GM18870 (cell line): Measurements from ENCODE around the gene CDH6.

Source experiments
- ATAC-seq: cut with Tn5 transposase; IDR thresholded peaks from one replicate; pipeline ENCODE4 v1.9.1; 2021; ENCODE audit warnings: moderate library complexity; ENCODE audit not compliant: unreplicated experiment

Gene CDH6

DNA sequence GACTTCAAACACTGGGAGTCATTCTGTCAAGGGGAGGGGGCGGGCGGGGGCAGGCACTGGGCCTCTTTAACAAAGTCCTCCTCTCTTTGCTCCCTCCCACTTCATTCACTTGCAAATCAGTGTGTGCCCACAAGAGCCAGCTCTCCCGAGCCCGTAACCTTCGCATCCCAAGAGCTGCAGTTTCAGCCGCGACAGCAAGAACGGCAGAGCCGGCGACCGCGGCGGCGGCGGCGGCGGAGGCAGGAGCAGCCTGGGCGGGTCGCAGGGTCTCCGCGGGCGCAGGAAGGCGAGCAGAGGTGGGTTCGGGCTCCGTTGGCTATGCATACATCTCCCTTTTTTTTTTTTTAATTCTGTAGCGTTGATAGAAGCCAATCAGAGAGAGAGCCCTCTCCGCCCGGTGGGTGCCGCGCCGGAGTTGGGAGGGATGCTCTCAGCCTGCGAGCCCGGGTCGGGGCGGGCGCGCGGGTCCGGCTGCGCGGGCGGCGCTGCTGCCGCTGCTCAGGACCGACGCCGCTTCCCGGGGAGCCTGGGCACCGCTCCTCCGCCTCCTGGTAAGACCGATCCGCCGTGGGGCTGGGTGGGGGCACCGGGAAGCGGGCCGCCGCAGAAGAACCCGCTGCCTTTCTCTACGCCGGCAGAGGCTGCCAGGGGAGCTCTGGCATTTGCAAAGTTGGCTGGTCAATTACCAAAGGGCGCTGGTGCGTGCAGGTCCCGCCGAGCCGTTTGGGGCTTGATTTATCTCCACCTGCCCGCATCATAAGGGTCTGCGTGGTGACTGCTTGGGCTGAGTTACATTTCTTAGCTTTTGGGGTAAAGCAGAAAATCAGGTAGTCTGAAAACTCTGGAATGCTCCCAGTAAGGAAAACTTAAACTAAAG is at the start of gene CDH6:
CDH6 (plus strand) TSS at position 96 of the 877 bp plus-strand sequence. CDS start 73,788 bp downstream, outside the sequence.
- no peak for ATAC-seq

DNA sequence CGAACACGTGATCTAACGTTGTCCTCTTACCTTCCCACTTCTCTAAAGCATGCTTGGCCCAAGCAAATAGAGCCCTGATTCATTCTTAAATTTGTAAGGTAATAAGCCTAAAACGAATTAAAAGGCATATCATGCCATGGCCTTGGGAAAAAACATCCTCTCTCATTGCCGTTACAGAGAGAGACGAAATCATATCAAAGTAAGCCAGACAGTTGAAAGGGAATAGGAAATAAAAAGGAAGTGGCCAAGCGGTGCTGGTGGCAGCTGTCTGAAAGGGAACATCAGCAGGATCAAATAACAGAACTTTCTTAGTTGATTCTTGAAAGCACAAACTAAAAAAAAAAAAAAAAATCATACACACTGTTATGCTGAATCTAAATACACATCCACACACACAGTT is 49.1 kb upstream of the CDH6 start:
- no peak for ATAC-seq

- ATAC-seq = no peak
Observed at GRCh38 chr5:31148959-31149475, 44.5 kb upstream of the CDH6 start.

DNA sequence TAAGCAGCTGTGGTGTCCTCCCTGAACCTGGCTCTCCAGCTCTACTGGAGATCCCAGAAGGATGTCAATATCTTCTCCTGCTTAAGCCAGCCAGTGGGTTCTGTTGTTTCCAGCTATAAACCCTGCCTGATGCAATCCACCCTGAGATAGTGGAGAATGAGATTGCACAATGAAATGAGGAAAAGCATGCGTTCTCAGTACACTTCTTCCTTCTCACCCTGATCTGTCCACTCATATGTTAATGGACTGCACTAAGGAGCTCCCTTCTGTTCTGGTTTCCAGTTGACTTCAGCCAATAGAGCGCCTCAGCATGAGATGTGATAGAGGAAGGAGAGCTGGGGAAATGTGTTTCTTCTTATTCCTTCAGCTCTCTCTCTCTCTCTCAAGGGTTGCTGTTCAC is 40.0 kb upstream of the CDH6 start:
- ATAC-seq = no peak

GRCh38 chr5:31156631-31157160 is 36.8 kb upstream of the CDH6 start:
- no peak for ATAC-seq

DNA sequence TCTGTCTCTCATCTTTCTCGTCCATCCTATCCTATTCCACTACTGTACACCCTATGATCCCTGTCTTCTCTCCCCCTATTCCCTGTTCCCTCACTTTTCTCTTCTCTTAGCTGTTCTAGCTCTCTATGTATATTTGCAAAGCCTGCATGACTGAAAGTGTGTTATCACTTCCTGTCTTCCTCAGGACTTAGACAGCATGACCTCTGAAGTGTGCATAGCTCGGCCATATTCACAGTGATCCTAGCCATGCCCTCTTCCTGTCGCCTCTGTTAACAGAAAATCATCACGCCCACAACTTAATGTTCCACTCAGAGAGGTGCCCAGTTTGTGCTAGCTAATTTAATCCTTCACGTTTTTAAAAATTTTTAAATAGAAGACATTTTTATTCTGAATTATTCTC is 35.8 kb upstream of the CDH6 start:
- ATAC-seq = no peak

GRCh38 chr5:31158686-31159085 is 34.8 kb upstream of the CDH6 start:
- ATAC-seq = no peak

DNA sequence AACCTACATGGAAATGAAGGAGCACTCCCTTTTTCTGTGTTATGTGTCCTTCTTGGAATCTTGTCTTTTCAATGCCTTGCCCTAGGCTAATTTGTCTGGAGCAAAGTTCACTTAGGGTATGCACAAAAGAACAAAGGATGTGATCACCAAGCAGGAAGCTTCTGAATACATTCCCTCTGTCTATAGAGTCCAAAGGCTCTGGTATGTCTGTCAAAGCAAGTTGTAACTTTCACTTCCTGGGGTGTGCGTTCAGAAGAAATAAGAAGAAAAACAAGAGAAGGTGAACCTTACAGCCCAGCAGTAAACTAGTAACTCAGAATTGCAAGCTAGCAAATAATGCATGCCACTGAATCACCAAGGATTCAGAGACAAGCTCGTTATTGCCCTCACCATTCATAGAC is 31.7 kb upstream of the CDH6 start:
- no peak for ATAC-seq

GRCh38 chr5:31165729-31166128 is 27.8 kb upstream of the CDH6 start:
- no peak for ATAC-seq

DNA sequence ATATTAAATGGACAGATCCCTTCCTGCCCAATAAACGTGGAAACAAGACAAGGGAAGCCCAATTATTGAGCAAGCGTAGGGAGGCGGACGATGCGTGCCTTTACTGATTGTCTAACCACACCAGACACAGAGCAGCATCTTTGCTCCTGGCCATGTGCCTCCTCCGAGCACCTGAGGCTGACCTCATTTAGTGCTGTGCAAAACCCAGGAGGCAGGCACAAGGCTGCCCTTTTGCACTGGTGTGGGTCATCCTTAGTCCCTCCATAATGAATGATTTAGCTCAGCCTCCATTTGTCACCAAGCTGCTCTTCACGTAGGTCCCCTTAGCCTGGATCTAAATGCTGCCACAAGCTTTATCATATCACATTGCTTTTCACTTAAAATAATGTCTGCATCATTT is 24.1 kb upstream of the CDH6 start:
- no peak for ATAC-seq

- ATAC-seq = no peak
Observed at GRCh38 chr5:31172881-31173280, 20.6 kb upstream of the CDH6 start.

DNA sequence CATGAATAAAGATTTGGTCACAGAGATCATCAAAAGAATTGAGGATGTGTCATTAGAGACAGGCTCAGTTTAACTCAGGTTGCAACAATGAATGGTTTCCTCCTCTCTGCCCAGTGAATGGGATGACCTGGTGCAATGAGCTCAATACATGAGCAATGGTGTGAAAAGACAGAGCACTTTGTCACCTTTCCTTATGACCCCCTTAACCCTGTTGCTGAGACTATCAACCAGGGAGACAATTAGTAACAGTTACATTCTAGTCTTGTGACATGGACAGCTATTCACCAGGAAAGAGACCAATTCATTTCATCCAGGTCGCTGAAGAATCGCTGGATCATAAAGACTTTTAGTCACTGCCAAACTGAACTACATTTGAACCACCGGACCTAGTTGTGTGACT is 19.9 kb upstream of the CDH6 start:
- ATAC-seq = no peak

DNA sequence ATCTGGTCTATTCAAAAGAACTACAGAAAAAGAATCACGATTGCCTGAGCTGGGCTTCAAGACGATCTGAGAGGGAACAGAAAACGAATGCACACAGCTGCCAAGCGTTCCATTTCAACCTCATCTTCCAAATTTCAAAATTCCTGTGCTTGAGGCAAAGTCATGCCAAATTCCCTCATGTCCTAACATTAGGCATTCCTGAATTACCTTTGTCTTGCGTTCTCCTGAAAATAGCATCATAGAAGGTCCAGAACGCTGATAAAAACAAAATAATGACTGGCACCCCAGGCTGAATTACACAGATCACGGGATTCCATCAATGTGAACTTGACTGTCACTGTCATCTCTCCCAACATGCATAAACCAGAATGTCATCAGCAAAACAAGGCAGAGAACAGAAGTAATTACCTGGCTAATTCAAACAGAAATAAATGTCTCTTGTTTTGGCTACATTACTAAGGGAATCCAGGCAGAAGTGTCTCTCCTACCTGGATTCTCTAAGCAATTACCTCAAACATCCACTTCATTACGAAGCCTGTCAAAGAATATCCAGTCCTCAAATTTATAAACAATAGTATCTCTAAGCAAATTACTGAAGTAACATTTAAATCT is 12.0 kb upstream of the CDH6 start:
- no peak for ATAC-seq

GRCh38 chr5:31182136-31182535 is 11.3 kb upstream of the CDH6 start:
- ATAC-seq = no peak

DNA sequence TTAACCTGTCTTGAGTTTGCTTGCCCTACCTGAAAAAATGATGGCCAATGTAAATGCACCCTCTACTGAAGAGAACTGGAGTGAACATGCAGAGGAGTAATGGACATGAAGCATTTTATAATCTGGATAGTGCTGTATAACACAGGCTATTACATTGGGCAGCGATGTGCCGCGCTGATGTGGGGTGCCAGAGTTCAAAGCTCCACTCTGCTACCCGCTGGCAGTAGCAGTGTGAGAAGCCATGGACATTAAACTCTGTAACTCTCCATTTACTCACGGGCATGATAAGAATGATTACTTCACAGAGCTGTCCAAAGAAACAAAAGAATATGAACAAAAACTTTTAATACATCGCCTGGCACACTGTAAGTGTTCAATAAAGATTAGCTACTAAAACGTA is 7.5 kb upstream of the CDH6 start:
- ATAC-seq = no peak

DNA sequence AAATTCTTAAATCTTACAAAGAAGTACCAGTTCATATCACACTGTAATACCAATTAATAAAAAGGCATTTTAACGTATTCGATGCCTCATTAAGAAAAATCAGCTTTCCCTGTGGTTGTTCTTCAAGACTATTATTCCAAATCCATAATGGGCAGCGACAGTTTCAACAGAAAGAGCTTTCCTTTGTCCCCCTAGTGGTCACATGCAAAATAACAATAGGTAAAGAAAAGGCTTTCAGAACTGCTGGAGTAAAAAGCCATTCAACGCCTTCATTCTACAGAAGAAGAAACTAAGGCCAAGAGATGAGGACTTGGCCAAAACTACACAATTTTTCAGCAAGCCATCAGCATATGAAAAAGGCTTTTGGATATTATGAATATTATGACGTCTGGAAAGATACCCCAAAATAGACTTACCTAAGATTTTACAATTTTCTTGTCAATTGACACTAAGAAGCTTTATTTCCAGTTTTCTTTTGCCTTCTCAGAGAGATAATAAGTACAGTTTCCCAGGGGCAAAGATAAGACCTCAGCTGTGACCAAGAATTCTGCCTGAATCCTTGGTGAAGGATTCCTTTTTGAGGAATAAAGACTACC is 6.7 kb upstream of the CDH6 start:
- ATAC-seq = no peak

DNA sequence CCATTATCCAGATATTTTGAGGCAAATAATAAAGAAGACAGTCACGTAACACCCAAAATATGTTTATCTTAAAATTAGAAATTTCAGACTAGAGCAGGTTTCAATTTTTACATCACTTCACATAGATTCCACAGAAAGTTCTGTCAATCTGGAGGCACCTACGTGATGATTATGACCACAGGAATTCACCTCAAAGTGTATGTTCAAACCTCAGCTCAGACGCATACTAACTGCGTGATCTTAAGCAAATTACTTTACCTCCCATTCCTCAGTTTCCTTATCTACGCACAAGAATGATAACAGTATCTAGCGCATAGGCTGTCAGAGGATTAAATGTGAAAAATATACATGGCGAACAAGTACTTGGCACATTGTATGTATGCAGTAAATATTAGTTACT is 5.9 kb upstream of the CDH6 start:
- no peak for ATAC-seq

GRCh38 chr5:31192442-31192841 is 1.0 kb upstream of the CDH6 start:
- ATAC-seq = no peak

- ATAC-seq = no peak
Observed at GRCh38 chr5:31193116-31193515, 370 bp upstream of the CDH6 start.

DNA sequence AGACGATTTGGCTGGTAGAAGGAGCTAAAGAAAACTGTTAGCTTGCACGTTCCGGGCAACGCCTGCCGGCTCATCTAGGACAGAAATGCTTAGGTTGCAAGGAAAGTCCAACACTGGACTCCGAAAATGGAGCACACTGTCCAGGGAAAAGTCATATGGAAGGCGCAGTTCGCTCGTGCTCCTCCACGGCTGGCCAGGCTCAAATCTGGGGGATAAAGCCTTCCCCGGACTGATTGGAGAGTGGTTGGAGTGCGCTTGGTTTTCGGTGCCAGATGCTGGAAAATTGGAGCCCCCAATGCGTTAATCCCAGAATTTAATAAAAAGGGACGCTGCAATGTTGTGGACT is 955 bp downstream of the CDH6 start:
- no peak for ATAC-seq

DNA sequence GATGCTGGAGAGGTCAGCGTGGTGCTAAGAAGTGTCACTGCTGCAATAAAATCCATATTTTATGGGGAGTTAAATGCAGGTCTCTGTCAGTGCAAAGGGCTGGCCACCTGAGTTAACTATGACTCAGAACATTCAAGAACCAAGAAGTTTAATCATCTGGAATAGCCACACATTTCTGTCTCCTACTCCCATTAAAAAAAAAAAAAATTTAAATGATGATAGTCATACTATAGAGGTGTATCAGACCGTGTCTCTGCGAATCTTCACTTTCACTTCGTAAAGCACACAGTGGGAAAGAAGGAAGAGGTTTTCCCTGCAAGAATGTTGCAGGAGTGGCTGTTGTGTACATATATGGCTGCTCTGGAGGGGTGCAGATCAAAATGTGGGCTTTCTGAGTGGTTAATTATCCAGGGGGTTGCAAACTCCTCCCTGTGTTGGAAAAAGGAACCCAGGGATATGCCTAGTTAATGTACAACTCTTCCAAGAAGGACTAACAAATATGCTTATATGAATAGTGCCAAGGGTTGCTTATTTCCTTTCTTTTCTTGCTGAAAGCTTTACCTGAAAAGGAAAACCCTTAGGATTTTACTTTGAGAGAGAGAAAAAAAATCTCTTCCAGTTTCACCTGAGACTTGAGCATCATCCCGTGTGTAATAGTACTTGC is 1.5 kb downstream of the CDH6 start:
- no peak for ATAC-seq
